ENCODE results near the gene ITGA7. TPM values are rescaled to one million over a fixed set of nuclear protein-coding genes. Genes with fewer than 3 reads are reported as not detected.

The ITGA7 gene
- total RNA-seq, 1 experiment from 2014 or later = 96.2 TPM

- POLR2A ChIA-PET = interaction anchor here (1.0 to 2.7 kb wide), 5 partner anchors 10 to 235 kb away, joined by 4 to 16 read pairs (median 7); partner anchors contain the start of genes CD63, DNAJC14, ORMDL2 and RAB5B
These were observed 31.3 kb upstream of the ITGA7 start for GRCh38 chr12:55739025-55739378.

More at GRCh38 chr12:55739025-55739378, 31.3 kb upstream of the ITGA7 start:
- Mint-ChIP-seq H3K4me3 (no peak overlapping the region), H3K4me1 (peaks cover 31% of the 10 kb centered on the region), H3K27me3 (ENCODE audit: low read depth) (peaks cover 2% of the 10 kb centered on the region; the same call in 1 of the 2 replicates), H3K36me3 (no peaks in the 10 kb centered on the region), H3K27ac (no peak overlapping the region), H3K9me3 (no peaks in the 10 kb centered on the region)
- DNase-seq (ENCODE audit: low spot score) = no peak
- CTCF ChIA-PET = interaction anchor here (0.8 to 3.8 kb wide), 49 partner anchors 8 to 483 kb away, joined by 3 to 160 read pairs (median 6); partner anchors contain the start of genes BLOC1S1, CD63, DGKA and DNAJC14
- ATAC-seq = no peak
- no peak for TF ChIP-seq IRF2 (CRISPR knock-in tag; IDR thresholded peaks at IDR 0.05; ENCODE audit: borderline replicate concordance, low read depth)
- no peak for TF ChIP-seq GRHL2 (CRISPR knock-in tag; IDR thresholded peaks at IDR 0.05; ENCODE audit: insufficient replicate concordance, severe bottlenecking)
- no peak for TF ChIP-seq IRF1 (CRISPR knock-in tag; IDR thresholded peaks at IDR 0.05)
- TF ChIP-seq TEAD1 (CRISPR knock-in tag; IDR thresholded peaks at IDR 0.05) = no peak
- TF ChIP-seq ZNF281 (CRISPR knock-in tag; IDR thresholded peaks at IDR 0.05) = no peak
- no peak for TF ChIP-seq ZNF423 (CRISPR knock-in tag; IDR thresholded peaks at IDR 0.05)
- TF ChIP-seq USF2 (CRISPR knock-in tag; IDR thresholded peaks at IDR 0.05) = no peak
- TF ChIP-seq CTCF (IDR thresholded peaks at IDR 0.05) = no peak; the same call in 1 of the 2 replicates
- no peak for TF ChIP-seq ZNF532 (CRISPR knock-in tag; IDR thresholded peaks at IDR 0.05; ENCODE audit: borderline replicate concordance)
- no peak for TF ChIP-seq ZBTB43 (CRISPR knock-in tag; IDR thresholded peaks at IDR 0.05)
- TF ChIP-seq ATF6 (CRISPR knock-in tag; IDR thresholded peaks at IDR 0.05) = no peak
- no peak for TF ChIP-seq ZNF512 (CRISPR knock-in tag; IDR thresholded peaks at IDR 0.05; ENCODE audit: borderline replicate concordance)
- no peak for TF ChIP-seq TEAD4 (CRISPR knock-in tag; IDR thresholded peaks at IDR 0.05)
- TF ChIP-seq MAX (CRISPR knock-in tag; IDR thresholded peaks at IDR 0.05) = no peak
